GM12878 (cell line): ENCODE results near the gene KRT7. TPM values are rescaled to one million over a fixed set of nuclear protein-coding genes. Genes with fewer than 3 reads are reported as not detected.

Experiments used
- ATAC-seq: fragments of 200-7000 bp; cut with Tn5 transposase; 3 replicates; pipeline ENCODE4 v1.9.1; 2020; ENCODE audit warnings: mild to moderate bottlenecking, moderate library complexity
- BruUV-seq: library from RNA; stranded (reverse); fragments of 400-500 nt; replicated peaks from 2 replicates; lab custom pipeline; 2021; lab: Mats Ljungman, UMichigan
- CTCF ChIA-PET: fragments of 300-600 bp; sonication (Branson Sonifier 250); formaldehyde crosslinking; extraction: SDS; loops from one replicate; lab custom pipeline; 2021; ENCODE audit warnings: inconsistent platforms; lab: Yijun Ruan, JAX
- POLR2A ChIA-PET: fragments of 350-600 bp; formaldehyde crosslinking; extraction: SDS; loops from one replicate; lab custom pipeline; 2021; ENCODE audit warnings: inconsistent platforms; lab: Charles Lee
- RAD21 ChIA-PET: fragments of 300-600 bp; sonication (Branson Sonifier 250); formaldehyde crosslinking; loops from one replicate; lab custom pipeline; 2023; ENCODE audit warnings: antibody characterized with exemption; ENCODE audit not compliant: unreplicated experiment; lab: Charles Lee
- SMC1A ChIA-PET: fragments of 300-600 bp; sonication (Branson Sonifier 250); formaldehyde crosslinking; loops from one replicate; lab custom pipeline; 2023; ENCODE audit not compliant: unreplicated experiment, uncharacterized antibody; lab: Charles Lee
- DNase-seq: peaks from one replicate; pipeline ENCODE4 v3.0.0-alpha.2; 2011; ENCODE audit warnings: low read depth, low spot score
- FAIRE-seq: peaks from 3 replicates; lab custom pipeline; 2011; peaks lifted over from hg19 to GRCh38; lab: Jason Lieb, UNC
- H2AFZ ChIP-seq: 2 replicates; pipeline ENCODE4 v1.6.0; 2011; ENCODE audit warnings: low read depth, low read length, control low read depth; ENCODE audit not compliant: control insufficient read depth
- H3K27ac ChIP-seq: 2 replicates; pipeline ENCODE4 v1.5.1; 2011; ENCODE audit warnings: control low read depth; ENCODE audit not compliant: control insufficient read depth, insufficient read depth
- H3K27me3 ChIP-seq, 2 experiments: replicated peaks in 1 of 2; 2 replicates each; pipeline versions ENCODE4 v1.6.0 to v1.6.1; 2011; ENCODE audit warnings: low read length in 1 of 2; ENCODE audit not compliant: control insufficient read depth in 2 of 2, insufficient read depth in 2 of 2
- H3K36me3 ChIP-seq, 2 experiments: 2 replicates each; pipeline ENCODE4 v1.5.1; 2011; ENCODE audit warnings: low read length in 1 of 2; ENCODE audit not compliant: control insufficient read depth in 2 of 2, insufficient read depth in 2 of 2
- H3K4me1 ChIP-seq: 2 replicates; pipeline ENCODE4 v1.6.1; 2011; ENCODE audit warnings: mild to moderate bottlenecking, low read length, moderate library complexity, mixed read lengths; ENCODE audit not compliant: control insufficient read depth, insufficient read depth
- H3K4me2 ChIP-seq: 2 replicates; pipeline ENCODE4 v1.6.0; 2011; ENCODE audit warnings: control low read depth; ENCODE audit not compliant: control insufficient read depth, insufficient read depth
- H3K4me3 ChIP-seq: fragments of 200-600 bp; sonication (generic); 2 replicates; pipeline ENCODE4 v1.5.1; 2016
- H3K79me2 ChIP-seq: 2 replicates; pipeline ENCODE4 v1.6.0; 2011; ENCODE audit warnings: low read length; ENCODE audit not compliant: control insufficient read depth, insufficient read depth
- H3K9ac ChIP-seq: 2 replicates; pipeline ENCODE4 v1.8.0; 2011; ENCODE audit warnings: low read length, control low read depth, mixed read lengths; ENCODE audit not compliant: control insufficient read depth, insufficient read depth
- H3K9me3 ChIP-seq: replicated peaks from 3 replicates; pipeline ENCODE4 v1.5.1; 2011; ENCODE audit warnings: mild to moderate bottlenecking, low read length; ENCODE audit not compliant: control insufficient read depth, insufficient read depth
- H4K20me1 ChIP-seq: 2 replicates; pipeline ENCODE4 v1.6.0; 2011; ENCODE audit not compliant: control insufficient read depth, insufficient read depth
- IRF3 ChIP-seq: fragments of 450-650 bp; IDR thresholded peaks from 2 replicates; pipeline ENCODE4 v1.6.1; 2014; ENCODE audit warnings: mild to moderate bottlenecking
- NR2F1 ChIP-seq: fragments of 450-650 bp; conservative IDR thresholded peaks from 2 replicates; pipeline ENCODE4 v1.6.1; 2017; ENCODE audit warnings: mild to moderate bottlenecking
- RAD21 ChIP-seq: IDR thresholded peaks from 2 replicates; pipeline ENCODE4 v1.6.1; 2011; ENCODE audit warnings: mild to moderate bottlenecking, low read depth, low read length, moderate library complexity; ENCODE audit not compliant: insufficient read depth
- RBBP5 ChIP-seq: fragments of 200-600 bp; sonication (generic); conservative IDR thresholded peaks from 2 replicates; pipeline ENCODE4 v1.6.1; 2016
- SKIL ChIP-seq: fragments of 450-650 bp; IDR thresholded peaks from 2 replicates; pipeline ENCODE4 v1.6.1; 2017; ENCODE audit warnings: mild to moderate bottlenecking, low read depth, inconsistent platforms; ENCODE audit not compliant: poor library complexity, severe bottlenecking
- TCF12 ChIP-seq: IDR thresholded peaks from 2 replicates; pipeline ENCODE4 v1.6.1; 2011; ENCODE audit warnings: low read depth, mild to moderate bottlenecking, low read length
- ZBTB4 ChIP-seq: fragments of 450-650 bp; formaldehyde crosslinking; IDR thresholded peaks from 2 replicates; pipeline ENCODE4 v1.4.0; 2022; ENCODE audit warnings: mild to moderate bottlenecking, moderate library complexity
- WGBS: methylation state at CpG from one replicate; pipeline ENCODE4 v1.1.6; 2016; ENCODE audit warnings: low lambda C conversion rate; ENCODE audit not compliant: insufficient replicate concordance, insufficient coverage; ENCODE audit errors: missing lambda C conversion rate; 5-methylcytosine and 5-hydroxymethylcytosine counted together
- in situ Hi-C: fragments of 300-500 bp; cut with MboI; formaldehyde crosslinking; loops from 9 replicates; pipeline ENCODE4 v1.14.3; 2018; ENCODE audit warnings: mixed read lengths
- intact Hi-C: fragments of 100-400 bp; cut with micrococcal nuclease; formaldehyde crosslinking; loops from one replicate; pipeline ENCODE4 v1.14.2; 2022; ENCODE audit not compliant: unreplicated experiment
- polyA plus RNA-seq, 11 experiments: library from polyadenylated mRNA; depleted of rRNA in 4 of 11; unstranded in 6 of 11; stranded (reverse) in 5 of 11; fragments of >200 nt; fragmentation: Nextera tagmentation in 4 of 11; fragmentation: Illumina TruSeq in 1 of 11; extraction: Ambion mirVana in 4 of 11; extraction: Trizol in 1 of 11; gene quantifications; 1 replicate in 1 of 11; 2 replicates in 10 of 11; pipeline versions ENCODE4 v1.2.1 to v1.2.3, GENCODE V29; 2011 to 2016; ENCODE audit warnings: inconsistent platforms in 2 of 11, missing spikeins in 2 of 11, low read depth in 1 of 11
- total RNA-seq, 4 experiments: library from RNA; depleted of rRNA in 3 of 4; stranded (reverse); fragments of >200 nt in 3 of 4; fragmentation: Illumina TruSeq in 1 of 4; extraction: Trizol in 1 of 4; gene quantifications; 2 replicates each; pipeline versions ENCODE4 v1.2.1 to v1.2.3, GENCODE V29; 2013 to 2021
- TF ChIP-seq, protein P1 (sequence below): fragments of 450-650 bp; IDR thresholded peaks from 2 replicates; pipeline ENCODE4 v1.6.1; 2016; ENCODE audit warnings: mild to moderate bottlenecking, moderate library complexity, borderline replicate concordance
- TF ChIP-seq, protein P2 (sequence below): fragments of 450-650 bp; IDR thresholded peaks from 2 replicates; pipeline ENCODE4 v1.6.1; 2018; ENCODE audit warnings: mild to moderate bottlenecking, low read depth, moderate library complexity; ENCODE audit not compliant: partially characterized antibody

Gene KRT7
- total and polyA plus RNA-seq, 10 of the 15 experiments (the other 5 are each of a cell fraction or from before 2014, with no cell fraction given) = 0.90 to 18.7 (median 4.8) TPM

DNA sequence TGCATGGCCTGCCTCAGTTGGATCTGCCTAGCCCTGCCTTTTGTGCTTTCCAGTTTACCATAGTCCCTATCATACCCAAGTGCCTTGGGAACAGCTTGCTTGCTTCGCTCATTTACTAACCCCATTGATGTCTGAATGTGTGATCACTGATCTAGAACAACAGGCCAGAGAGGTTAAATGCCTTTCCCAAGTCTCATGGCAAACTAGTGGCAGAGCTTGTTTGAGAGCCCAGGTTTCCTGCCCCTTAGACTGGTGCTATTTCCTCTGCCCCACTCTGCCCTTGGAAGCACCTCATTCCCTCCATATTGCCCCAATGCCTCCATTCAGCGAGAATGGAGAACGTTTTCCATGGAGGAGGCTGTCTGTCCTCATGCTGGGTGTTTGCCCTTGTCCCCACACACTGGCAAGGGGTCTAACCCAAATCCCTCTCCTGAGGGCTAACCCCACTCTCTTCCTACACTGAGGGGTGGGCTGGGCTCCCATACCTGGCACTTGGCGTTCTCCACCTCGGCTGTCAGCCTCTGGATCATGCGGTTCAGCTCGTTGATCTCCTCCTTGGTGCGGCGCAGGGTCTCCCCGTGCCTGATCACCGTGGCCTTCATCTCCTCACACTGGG is 19.8 kb downstream of the KRT7 start:
- no peak for FAIRE-seq
- CTCF ChIA-PET = interaction anchor here (1.5 to 3.5 kb wide), 3 partner anchors 8 to 34 kb away, joined by 3 to 13 read pairs (median 3); no protein-coding TSS in a partner anchor
- no peak for TF ChIP-seq RBBP5
- TF ChIP-seq IRF3 = no peak
- TF ChIP-seq, protein P1, sequence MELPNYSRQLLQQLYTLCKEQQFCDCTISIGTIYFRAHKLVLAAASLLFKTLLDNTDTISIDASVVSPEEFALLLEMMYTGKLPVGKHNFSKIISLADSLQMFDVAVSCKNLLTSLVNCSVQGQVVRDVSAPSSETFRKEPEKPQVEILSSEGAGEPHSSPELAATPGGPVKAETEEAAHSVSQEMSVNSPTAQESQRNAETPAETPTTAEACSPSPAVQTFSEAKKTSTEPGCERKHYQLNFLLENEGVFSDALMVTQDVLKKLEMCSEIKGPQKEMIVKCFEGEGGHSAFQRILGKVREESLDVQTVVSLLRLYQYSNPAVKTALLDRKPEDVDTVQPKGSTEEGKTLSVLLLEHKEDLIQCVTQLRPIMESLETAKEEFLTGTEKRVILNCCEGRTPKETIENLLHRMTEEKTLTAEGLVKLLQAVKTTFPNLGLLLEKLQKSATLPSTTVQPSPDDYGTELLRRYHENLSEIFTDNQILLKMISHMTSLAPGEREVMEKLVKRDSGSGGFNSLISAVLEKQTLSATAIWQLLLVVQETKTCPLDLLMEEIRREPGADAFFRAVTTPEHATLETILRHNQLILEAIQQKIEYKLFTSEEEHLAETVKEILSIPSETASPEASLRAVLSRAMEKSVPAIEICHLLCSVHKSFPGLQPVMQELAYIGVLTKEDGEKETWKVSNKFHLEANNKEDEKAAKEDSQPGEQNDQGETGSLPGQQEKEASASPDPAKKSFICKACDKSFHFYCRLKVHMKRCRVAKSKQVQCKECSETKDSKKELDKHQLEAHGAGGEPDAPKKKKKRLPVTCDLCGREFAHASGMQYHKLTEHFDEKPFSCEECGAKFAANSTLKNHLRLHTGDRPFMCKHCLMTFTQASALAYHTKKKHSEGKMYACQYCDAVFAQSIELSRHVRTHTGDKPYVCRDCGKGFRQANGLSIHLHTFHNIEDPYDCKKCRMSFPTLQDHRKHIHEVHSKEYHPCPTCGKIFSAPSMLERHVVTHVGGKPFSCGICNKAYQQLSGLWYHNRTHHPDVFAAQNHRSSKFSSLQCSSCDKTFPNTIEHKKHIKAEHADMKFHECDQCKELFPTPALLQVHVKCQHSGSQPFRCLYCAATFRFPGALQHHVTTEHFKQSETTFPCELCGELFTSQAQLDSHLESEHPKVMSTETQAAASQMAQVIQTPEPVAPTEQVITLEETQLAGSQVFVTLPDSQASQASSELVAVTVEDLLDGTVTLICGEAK = no peak
- no peak for TF ChIP-seq NR2F1
- TF ChIP-seq TCF12 = no peak
- TF ChIP-seq SKIL = no peak
- TF ChIP-seq, protein P2, sequence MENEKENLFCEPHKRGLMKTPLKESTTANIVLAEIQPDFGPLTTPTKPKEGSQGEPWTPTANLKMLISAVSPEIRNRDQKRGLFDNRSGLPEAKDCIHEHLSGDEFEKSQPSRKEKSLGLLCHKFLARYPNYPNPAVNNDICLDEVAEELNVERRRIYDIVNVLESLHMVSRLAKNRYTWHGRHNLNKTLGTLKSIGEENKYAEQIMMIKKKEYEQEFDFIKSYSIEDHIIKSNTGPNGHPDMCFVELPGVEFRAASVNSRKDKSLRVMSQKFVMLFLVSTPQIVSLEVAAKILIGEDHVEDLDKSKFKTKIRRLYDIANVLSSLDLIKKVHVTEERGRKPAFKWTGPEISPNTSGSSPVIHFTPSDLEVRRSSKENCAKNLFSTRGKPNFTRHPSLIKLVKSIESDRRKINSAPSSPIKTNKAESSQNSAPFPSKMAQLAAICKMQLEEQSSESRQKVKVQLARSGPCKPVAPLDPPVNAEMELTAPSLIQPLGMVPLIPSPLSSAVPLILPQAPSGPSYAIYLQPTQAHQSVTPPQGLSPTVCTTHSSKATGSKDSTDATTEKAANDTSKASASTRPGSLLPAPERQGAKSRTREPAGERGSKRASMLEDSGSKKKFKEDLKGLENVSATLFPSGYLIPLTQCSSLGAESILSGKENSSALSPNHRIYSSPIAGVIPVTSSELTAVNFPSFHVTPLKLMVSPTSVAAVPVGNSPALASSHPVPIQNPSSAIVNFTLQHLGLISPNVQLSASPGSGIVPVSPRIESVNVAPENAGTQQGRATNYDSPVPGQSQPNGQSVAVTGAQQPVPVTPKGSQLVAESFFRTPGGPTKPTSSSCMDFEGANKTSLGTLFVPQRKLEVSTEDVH = no peak
- TF ChIP-seq RAD21 = no peak
- no peak for TF ChIP-seq ZBTB4 (CRISPR knock-in tag)

More for the DNA sequence above, 19.8 kb downstream of the KRT7 start:
- no peak overlapping the region for H3K9ac ChIP-seq
- H3K4me3 ChIP-seq = no peak overlapping the region
- ChIA-PET POLR2A (no interaction called here), SMC1A (no interaction called here), RAD21 (no interaction called here)
- no peak for ATAC-seq
- no peak for DNase-seq
- no peak overlapping the region for H3K27ac ChIP-seq
- WGBS = 52% methylated on average over 11 of the region's 11 CpGs
- no peaks in the 10 kb centered on the region for H4K20me1 ChIP-seq
- no peaks in the 10 kb centered on the region for H3K36me3 ChIP-seq
- H3K27me3 ChIP-seq = peaks cover 0 to 2% of the 10 kb centered on the region in 2 experiments; a peak in 2 of 4 replicates
- no peaks in the 10 kb centered on the region for H3K9me3 ChIP-seq
- no peaks in the 10 kb centered on the region for H3K79me2 ChIP-seq
- H3K4me1 ChIP-seq = no peaks in the 10 kb centered on the region; the same call in 1 of the 2 replicates
- intact Hi-C loops = no loop called here
- BruUV-seq = no TSS peak
- H3K4me2 ChIP-seq = no peak overlapping the region
- in situ Hi-C loops = no loop called here
- no peak overlapping the region for H2AFZ ChIP-seq
